HepG2 (cell line): ENCODE data around the gene OMA1. TPM values are rescaled to one million over a fixed set of nuclear protein-coding genes. Genes with fewer than 3 reads are reported as not detected.

ENCODE experiments used
- ATAC-seq: fragments of 200-7000 bp; cut with Tn5 transposase; 3 replicates; pipeline ENCODE4 v1.9.1; 2020; ENCODE audit warnings: mild to moderate bottlenecking, moderate library complexity
- BruUV-seq: library from RNA; stranded (reverse); fragments of 400-500 nt; replicated peaks from 2 replicates; lab custom pipeline; 2021; lab: Mats Ljungman, UMichigan
- CTCF ChIA-PET: fragments of 300-600 bp; formaldehyde crosslinking; extraction: SDS; loops from one replicate; lab custom pipeline; 2021; ENCODE audit warnings: low total read pairs, inconsistent platforms, low intra/inter-chr PET ratio; lab: Yijun Ruan, JAX
- POLR2A ChIA-PET: fragments of 350-600 bp; sonication (Branson Sonifier 250); formaldehyde crosslinking; loops from one replicate; lab custom pipeline; 2020; ENCODE audit warnings: antibody characterized with exemption, inconsistent platforms; lab: Yijun Ruan, JAX
- DNase-seq: peaks from one replicate; pipeline ENCODE4 v3.0.0-alpha.2; 2015; ENCODE audit warnings: low spot score
- FAIRE-seq: peaks from 3 replicates; lab custom pipeline; 2011; peaks lifted over from hg19 to GRCh38; lab: Jason Lieb, UNC
- H2AFZ ChIP-seq: one replicate; pipeline ENCODE4 v1.6.1; 2011; ENCODE audit warnings: low read length, inconsistent platforms
- H3K27ac ChIP-seq: fragments of 300-600 bp; 3 replicates; pipeline ENCODE4 v1.8.0; 2011; ENCODE audit warnings: mixed run types, mild to moderate bottlenecking, mixed read lengths, low read length, inconsistent platforms; ENCODE audit not compliant: insufficient read depth; ENCODE audit errors: extremely low read length
- H3K27me3 ChIP-seq, 2 experiments: fragments of 200-600 bp in 1 of 2; 2 replicates in 1 of 2; 3 replicates in 1 of 2; pipeline versions ENCODE4 v1.6.0 to v1.8.0; 2011; ENCODE audit warnings: low read length in 2 of 2, mild to moderate bottlenecking in 2 of 2, moderate library complexity in 2 of 2, inconsistent platforms in 1 of 2; ENCODE audit not compliant: insufficient read depth in 2 of 2, control insufficient read depth in 1 of 2
- H3K36me3 ChIP-seq, 2 experiments: fragments of 200-600 bp in 1 of 2; replicated peaks in 1 of 2; 2 replicates in 1 of 2; 3 replicates in 1 of 2; pipeline versions ENCODE4 v1.5.1 to v1.8.0; 2011; ENCODE audit warnings: low read length in 2 of 2, inconsistent platforms in 1 of 2; ENCODE audit not compliant: insufficient read depth in 2 of 2, control insufficient read depth in 1 of 2
- H3K4me1 ChIP-seq: 2 replicates; pipeline ENCODE4 v1.5.1; 2012; ENCODE audit warnings: low read length, inconsistent platforms; ENCODE audit not compliant: insufficient read depth
- H3K4me2 ChIP-seq: 2 replicates; pipeline ENCODE4 v1.6.0; 2011; ENCODE audit warnings: low read depth, low read length, inconsistent platforms
- H3K4me3 ChIP-seq, 3 experiments: fragments of 200-600 bp in 1 of 3; sonication (generic), shearing (Covaris generic) in 1 of 3; replicated peaks in 1 of 3; 2 replicates each; pipeline ENCODE4 v1.5.1; 2011 to 2016; ENCODE audit warnings: low read length in 3 of 3, inconsistent platforms in 2 of 3, low read depth in 2 of 3, mild to moderate bottlenecking in 2 of 3, control low read depth in 1 of 3, mixed read lengths in 1 of 3; ENCODE audit not compliant: insufficient read depth in 1 of 3
- H3K79me2 ChIP-seq: one replicate; pipeline ENCODE4 v1.6.1; 2011; ENCODE audit warnings: low read length, inconsistent platforms; ENCODE audit not compliant: insufficient read depth
- H3K9ac ChIP-seq: 2 replicates; pipeline ENCODE4 v1.6.0; 2011; ENCODE audit warnings: mild to moderate bottlenecking, low read depth, low read length, inconsistent platforms; ENCODE audit not compliant: insufficient read depth
- H3K9me3 ChIP-seq: 2 replicates; pipeline ENCODE4 v1.5.1; 2012; ENCODE audit warnings: mild to moderate bottlenecking, low read length
- H4K20me1 ChIP-seq: 2 replicates; pipeline ENCODE4 v1.6.0; 2011; ENCODE audit warnings: inconsistent platforms, mild to moderate bottlenecking, low read length, moderate library complexity; ENCODE audit not compliant: insufficient read depth
- ARID2 ChIP-seq: sonication (generic); formaldehyde crosslinking; IDR thresholded peaks from 2 replicates; pipeline ENCODE4 v1.8.1; 2022; ENCODE audit warnings: mild to moderate bottlenecking, missing genetic modification reagents, borderline replicate concordance
- CAMTA2 ChIP-seq: sonication (generic); formaldehyde crosslinking; IDR thresholded peaks from 2 replicates; pipeline ENCODE4 v1.4.0; 2020; ENCODE audit warnings: mild to moderate bottlenecking, missing genetic modification reagents, borderline replicate concordance
- HOXA7 ChIP-seq: sonication (generic); formaldehyde crosslinking; IDR thresholded peaks from 2 replicates; pipeline ENCODE4 v1.8.1; 2022; ENCODE audit warnings: mild to moderate bottlenecking, missing genetic modification reagents, moderate library complexity
- MBNL3 ChIP-seq: fragments of 250-450 bp; sonication (Bioruptor Pico); conservative IDR thresholded peaks from 2 replicates; pipeline ENCODE4 v1.8.0; 2022; ENCODE audit warnings: mild to moderate bottlenecking, inconsistent platforms
- NCOA1 ChIP-seq: sonication (generic); formaldehyde crosslinking; IDR thresholded peaks from 2 replicates; pipeline ENCODE4 v1.9.0; 2021; ENCODE audit warnings: missing genetic modification reagents
- RARA ChIP-seq: IDR thresholded peaks from 2 replicates; pipeline ENCODE4 v1.6.1; 2016; ENCODE audit warnings: missing genetic modification reagents, missing compliant biosample characterization
- RFX1 ChIP-seq: fragments of 450-650 bp; IDR thresholded peaks from 2 replicates; pipeline ENCODE4 v1.6.1; 2017
- SALL2 ChIP-seq: sonication (generic); formaldehyde crosslinking; IDR thresholded peaks from 2 replicates; pipeline ENCODE4 v1.8.1; 2023; ENCODE audit warnings: mild to moderate bottlenecking, missing genetic modification reagents, inconsistent platforms
- THYN1 ChIP-seq: sonication (generic); formaldehyde crosslinking; IDR thresholded peaks from 2 replicates; pipeline ENCODE4 v1.8.1; 2023; ENCODE audit warnings: low read depth, mild to moderate bottlenecking, moderate library complexity, missing genetic modification reagents, borderline replicate concordance
- ZFP36L1 ChIP-seq: sonication (generic); formaldehyde crosslinking; IDR thresholded peaks from 2 replicates; pipeline ENCODE4 v1.8.0; 2022; ENCODE audit warnings: mild to moderate bottlenecking, missing genetic modification reagents, moderate library complexity
- ZNF180 ChIP-seq: sonication (generic); formaldehyde crosslinking; IDR thresholded peaks from 2 replicates; pipeline ENCODE4 v1.4.0; 2020; ENCODE audit warnings: low read depth, missing genetic modification reagents, borderline replicate concordance
- ZNF205 ChIP-seq: IDR thresholded peaks from 2 replicates; pipeline ENCODE4 v1.6.1; 2018; ENCODE audit warnings: missing biosample characterization, missing genetic modification reagents
- ZNF235 ChIP-seq: sonication (generic); formaldehyde crosslinking; IDR thresholded peaks from 2 replicates; pipeline ENCODE4 v1.8.1; 2023; ENCODE audit warnings: mild to moderate bottlenecking, missing genetic modification reagents, borderline replicate concordance
- ZNF260 ChIP-seq: sonication (generic); formaldehyde crosslinking; IDR thresholded peaks from 2 replicates; pipeline ENCODE4 v1.4.0; 2020; ENCODE audit warnings: missing genetic modification reagents, low read depth, mild to moderate bottlenecking, borderline replicate concordance
- ZNF468 ChIP-seq: sonication (generic); formaldehyde crosslinking; IDR thresholded peaks from 2 replicates; pipeline ENCODE4 v1.8.0; 2022; ENCODE audit warnings: mild to moderate bottlenecking, moderate library complexity, missing genetic modification reagents
- ZNF556 ChIP-seq: sonication (generic); formaldehyde crosslinking; IDR thresholded peaks from 2 replicates; pipeline ENCODE4 v1.4.0; 2020; ENCODE audit warnings: mild to moderate bottlenecking, missing genetic modification reagents, borderline replicate concordance
- WGBS: methylation state at CpG from one replicate; pipeline ENCODE4 v1.1.6; 2017; ENCODE audit warnings: low lambda C conversion rate; 5-methylcytosine and 5-hydroxymethylcytosine counted together
- in situ Hi-C: cut with HindIII; loops from 2 replicates; pipeline ENCODE4 v1.10.0; 2017; ENCODE audit warnings: low pct_unique_long_range_greater_than_20kb; ENCODE audit not compliant: extremely low pct_ligation_motif_present
- intact Hi-C: fragments of 100-400 bp; cut with micrococcal nuclease; formaldehyde crosslinking; loops from one replicate; pipeline ENCODE4 v1.10.0; 2022; ENCODE audit not compliant: unreplicated experiment
- polyA plus RNA-seq, 8 experiments: library from polyadenylated mRNA; depleted of rRNA in 3 of 8; stranded (reverse) in 7 of 8; unstranded in 1 of 8; fragments of >200 nt; fragmentation: Illumina TruSeq in 4 of 8; extraction: Trizol in 4 of 8; gene quantifications; 2 replicates each; pipeline versions ENCODE4 v1.2.1 to v1.2.3, GENCODE V29; 2011 to 2016; ENCODE audit warnings: low read depth in 4 of 8, missing spikeins in 1 of 8, mixed read lengths in 1 of 8; ENCODE audit not compliant: insufficient read depth in 1 of 8
- total RNA-seq, 5 experiments: library from RNA; depleted of rRNA; stranded (reverse); fragments of >200 nt; fragmentation: Illumina TruSeq; extraction: Trizol; gene quantifications; 2 replicates each; pipeline ENCODE4 v1.2.3, GENCODE V29; 2016; ENCODE audit warnings: low read depth in 1 of 5
- TF ChIP-seq, protein P1 (sequence below): sonication (generic); formaldehyde crosslinking; IDR thresholded peaks from 2 replicates; pipeline ENCODE4 v1.9.0; 2021; ENCODE audit warnings: missing genetic modification reagents, borderline replicate concordance
- TF ChIP-seq, protein P2 (sequence below): sonication (generic); formaldehyde crosslinking; IDR thresholded peaks from 2 replicates; pipeline ENCODE4 v1.4.0; 2020; ENCODE audit warnings: mild to moderate bottlenecking, missing genetic modification reagents
- TF ChIP-seq, protein P3 (sequence below): sonication (generic); formaldehyde crosslinking; IDR thresholded peaks from 2 replicates; pipeline ENCODE4 v1.8.1; 2023; ENCODE audit warnings: missing genetic modification reagents, inconsistent platforms, borderline replicate concordance

Gene OMA1
- total and polyA plus RNA-seq, 2 of the 13 experiments (the other 11 are each of a cell fraction or from before 2014, with no cell fraction given) = 7.0 to 26.9 TPM

DNA sequence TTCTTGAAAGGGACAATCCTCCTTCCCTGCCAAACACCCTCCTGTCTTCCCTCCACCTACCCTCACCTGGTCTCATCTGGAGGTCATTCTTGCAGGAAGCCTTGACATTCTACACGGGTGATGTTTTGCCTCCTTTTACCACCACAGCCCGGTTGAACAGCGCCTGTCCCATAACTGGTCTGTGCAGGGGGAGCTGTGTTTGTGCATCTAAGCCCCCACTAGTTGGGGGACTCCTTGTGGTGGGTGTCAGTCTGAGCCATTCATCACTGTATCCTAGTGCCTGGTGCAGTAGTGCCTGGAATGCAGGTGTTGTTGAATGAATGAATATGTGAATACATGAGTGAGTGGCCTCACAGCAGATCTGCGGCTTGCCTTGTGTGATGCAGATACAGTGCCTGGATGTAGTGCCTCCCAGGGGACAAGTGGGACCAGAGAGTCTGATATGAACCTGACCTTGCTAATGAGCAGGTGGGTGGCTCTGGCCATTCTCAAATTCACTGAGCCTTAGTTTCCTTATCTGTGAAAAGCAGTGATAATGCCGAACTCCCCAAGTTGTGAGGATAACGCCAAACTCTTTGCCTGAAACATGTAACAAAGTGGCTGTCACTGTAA is 79.8 kb downstream of the OMA1 start:
- Histone ChIP-seq H3K79me2 (no peaks in the 10 kb centered on the region), H3K9ac (no peak overlapping the region), H3K36me3 (no peaks in the 10 kb centered on the region), H3K27ac (no peak overlapping the region), H3K4me3 (no peak overlapping the region), H4K20me1 (no peaks in the 10 kb centered on the region; the same call in 1 of the 2 replicates), H2AFZ (no peak overlapping the region), H3K4me1 (no peaks in the 10 kb centered on the region), H3K9me3 (no peaks in the 10 kb centered on the region), H3K27me3 (no peaks in the 10 kb centered on the region), H3K4me2 (no peak overlapping the region)
- in situ Hi-C loops = no loop called here
- TF ChIP-seq ZFP36L1 (CRISPR knock-in tag) (no peak), NCOA1 (CRISPR knock-in tag) (no peak), MBNL3 (no peak), CAMTA2 (CRISPR knock-in tag) (no peak), SALL2 (CRISPR knock-in tag) (no peak), ZNF260 (CRISPR knock-in tag) (no peak), THYN1 (CRISPR knock-in tag) (no peak), ZNF235 (CRISPR knock-in tag) (no peak), RFX1 (no peak), ZNF205 (CRISPR knock-in tag) (no peak), HOXA7 (CRISPR knock-in tag) (no peak), ZNF180 (CRISPR knock-in tag) (no peak), RARA (CRISPR knock-in tag) (no peak), ZNF468 (no peak), ARID2 (no peak), ZNF556 (CRISPR knock-in tag) (no peak)
- TF ChIP-seq, protein P1, sequence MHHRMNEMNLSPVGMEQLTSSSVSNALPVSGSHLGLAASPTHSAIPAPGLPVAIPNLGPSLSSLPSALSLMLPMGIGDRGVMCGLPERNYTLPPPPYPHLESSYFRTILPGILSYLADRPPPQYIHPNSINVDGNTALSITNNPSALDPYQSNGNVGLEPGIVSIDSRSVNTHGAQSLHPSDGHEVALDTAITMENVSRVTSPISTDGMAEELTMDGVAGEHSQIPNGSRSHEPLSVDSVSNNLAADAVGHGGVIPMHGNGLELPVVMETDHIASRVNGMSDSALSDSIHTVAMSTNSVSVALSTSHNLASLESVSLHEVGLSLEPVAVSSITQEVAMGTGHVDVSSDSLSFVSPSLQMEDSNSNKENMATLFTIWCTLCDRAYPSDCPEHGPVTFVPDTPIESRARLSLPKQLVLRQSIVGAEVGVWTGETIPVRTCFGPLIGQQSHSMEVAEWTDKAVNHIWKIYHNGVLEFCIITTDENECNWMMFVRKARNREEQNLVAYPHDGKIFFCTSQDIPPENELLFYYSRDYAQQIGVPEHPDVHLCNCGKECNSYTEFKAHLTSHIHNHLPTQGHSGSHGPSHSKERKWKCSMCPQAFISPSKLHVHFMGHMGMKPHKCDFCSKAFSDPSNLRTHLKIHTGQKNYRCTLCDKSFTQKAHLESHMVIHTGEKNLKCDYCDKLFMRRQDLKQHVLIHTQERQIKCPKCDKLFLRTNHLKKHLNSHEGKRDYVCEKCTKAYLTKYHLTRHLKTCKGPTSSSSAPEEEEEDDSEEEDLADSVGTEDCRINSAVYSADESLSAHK (CRISPR knock-in tag) = no peak
- TF ChIP-seq, protein P2, sequence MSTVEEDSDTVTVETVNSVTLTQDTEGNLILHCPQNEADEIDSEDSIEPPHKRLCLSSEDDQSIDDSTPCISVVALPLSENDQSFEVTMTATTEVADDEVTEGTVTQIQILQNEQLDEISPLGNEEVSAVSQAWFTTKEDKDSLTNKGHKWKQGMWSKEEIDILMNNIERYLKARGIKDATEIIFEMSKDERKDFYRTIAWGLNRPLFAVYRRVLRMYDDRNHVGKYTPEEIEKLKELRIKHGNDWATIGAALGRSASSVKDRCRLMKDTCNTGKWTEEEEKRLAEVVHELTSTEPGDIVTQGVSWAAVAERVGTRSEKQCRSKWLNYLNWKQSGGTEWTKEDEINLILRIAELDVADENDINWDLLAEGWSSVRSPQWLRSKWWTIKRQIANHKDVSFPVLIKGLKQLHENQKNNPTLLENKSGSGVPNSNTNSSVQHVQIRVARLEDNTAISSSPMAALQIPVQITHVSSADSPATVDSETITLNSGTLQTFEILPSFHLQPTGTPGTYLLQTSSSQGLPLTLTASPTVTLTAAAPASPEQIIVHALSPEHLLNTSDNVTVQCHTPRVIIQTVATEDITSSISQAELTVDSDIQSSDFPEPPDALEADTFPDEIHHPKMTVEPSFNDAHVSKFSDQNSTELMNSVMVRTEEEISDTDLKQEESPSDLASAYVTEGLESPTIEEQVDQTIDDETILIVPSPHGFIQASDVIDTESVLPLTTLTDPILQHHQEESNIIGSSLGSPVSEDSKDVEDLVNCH (CRISPR knock-in tag) = no peak
- TF ChIP-seq, protein P3, sequence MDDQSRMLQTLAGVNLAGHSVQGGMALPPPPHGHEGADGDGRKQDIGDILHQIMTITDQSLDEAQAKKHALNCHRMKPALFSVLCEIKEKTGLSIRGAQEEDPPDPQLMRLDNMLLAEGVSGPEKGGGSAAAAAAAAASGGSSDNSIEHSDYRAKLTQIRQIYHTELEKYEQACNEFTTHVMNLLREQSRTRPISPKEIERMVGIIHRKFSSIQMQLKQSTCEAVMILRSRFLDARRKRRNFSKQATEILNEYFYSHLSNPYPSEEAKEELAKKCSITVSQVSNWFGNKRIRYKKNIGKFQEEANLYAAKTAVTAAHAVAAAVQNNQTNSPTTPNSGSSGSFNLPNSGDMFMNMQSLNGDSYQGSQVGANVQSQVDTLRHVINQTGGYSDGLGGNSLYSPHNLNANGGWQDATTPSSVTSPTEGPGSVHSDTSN (CRISPR knock-in tag) = no peak
- ATAC-seq (no peak), FAIRE-seq (no peak), DNase-seq (no peak)
- CTCF ChIA-PET = no interaction called here
- 82% methylated on average over 6 of the region's 6 CpGs for WGBS
- intact Hi-C loops = no loop called here
- no TSS peak for BruUV-seq
- POLR2A ChIA-PET = no interaction called here
